Loucy (cell line): Measurements from ENCODE around the gene RSBN1.

Source experiments
- H2AFZ ChIP-seq: fragments of 200-600 bp; sonication (generic); 2 replicates; pipeline ENCODE4 v1.6.0; 2016; ENCODE audit warnings: antibody characterized with exemption, mild to moderate bottlenecking, low read length, moderate library complexity
- H3F3A ChIP-seq: fragments of 200-600 bp; 2 replicates; pipeline ENCODE4 v1.6.0; 2016; ENCODE audit warnings: antibody characterized with exemption, low read depth, mild to moderate bottlenecking
- H3K27me3 ChIP-seq: fragments of 200-600 bp; sonication (generic); 2 replicates; pipeline ENCODE4 v1.6.1; 2014; ENCODE audit warnings: low read length, mild to moderate bottlenecking; ENCODE audit not compliant: insufficient read depth, poor library complexity, severe bottlenecking
- H3K36me3 ChIP-seq: fragments of 200-600 bp; sonication (generic); 2 replicates; pipeline ENCODE4 v1.6.1; 2016; ENCODE audit warnings: low read length; ENCODE audit not compliant: insufficient read depth
- H3K4me1 ChIP-seq: fragments of 200-600 bp; sonication (generic); 2 replicates; pipeline ENCODE4 v1.5.1; 2014; ENCODE audit warnings: low read length, mild to moderate bottlenecking; ENCODE audit not compliant: insufficient read depth, poor library complexity, severe bottlenecking
- H3K4me2 ChIP-seq: fragments of 200-600 bp; sonication (generic); 2 replicates; pipeline ENCODE4 v1.6.0; 2014; ENCODE audit warnings: antibody characterized with exemption, low read length, low read depth, mild to moderate bottlenecking; ENCODE audit not compliant: poor library complexity, severe bottlenecking
- H3K4me3 ChIP-seq: fragments of 200-600 bp; sonication (generic); 2 replicates; pipeline ENCODE4 v1.5.1; 2014; ENCODE audit warnings: low read length, mild to moderate bottlenecking, mixed read lengths; ENCODE audit not compliant: poor library complexity, severe bottlenecking
- H3K79me2 ChIP-seq: fragments of 200-600 bp; sonication (generic); 2 replicates; pipeline ENCODE4 v1.6.1; 2014; ENCODE audit warnings: low read length; ENCODE audit not compliant: insufficient read depth
- H3K9ac ChIP-seq: fragments of 200-600 bp; sonication (generic); 2 replicates; pipeline ENCODE4 v1.6.0; 2014; ENCODE audit warnings: mild to moderate bottlenecking, low read depth, low read length, moderate library complexity; ENCODE audit not compliant: poor library complexity, severe bottlenecking
- H3K9me2 ChIP-seq: fragments of 200-600 bp; sonication (generic); replicated peaks from 2 replicates; pipeline ENCODE4 v1.6.1; 2016; ENCODE audit warnings: low read depth, low read length, mixed read lengths
- H3K9me3 ChIP-seq: fragments of 200-600 bp; sonication (generic); 2 replicates; pipeline ENCODE4 v1.6.1; 2014; ENCODE audit warnings: mild to moderate bottlenecking, antibody characterized with exemption, low read length, low read depth; ENCODE audit not compliant: insufficient read depth
- H4K20me1 ChIP-seq: fragments of 200-600 bp; sonication (generic); 2 replicates; pipeline ENCODE4 v1.6.0; 2014; ENCODE audit warnings: antibody characterized with exemption, low read length, mild to moderate bottlenecking; ENCODE audit not compliant: insufficient read depth, poor library complexity, severe bottlenecking
- EZH2phosphoT487 ChIP-seq: fragments of 200-600 bp; IDR thresholded peaks from 2 replicates; pipeline ENCODE4 v1.6.1; 2018; ENCODE audit warnings: antibody characterized with exemption, mild to moderate bottlenecking, moderate library complexity, borderline replicate concordance
- TF ChIP-seq, protein P1 (sequence below): fragments of 200-600 bp; sonication (generic); conservative IDR thresholded peaks from 2 replicates; pipeline ENCODE4 v1.5.1; 2014; ENCODE audit warnings: mild to moderate bottlenecking, antibody characterized with exemption, low read length

Gene RSBN1

DNA sequence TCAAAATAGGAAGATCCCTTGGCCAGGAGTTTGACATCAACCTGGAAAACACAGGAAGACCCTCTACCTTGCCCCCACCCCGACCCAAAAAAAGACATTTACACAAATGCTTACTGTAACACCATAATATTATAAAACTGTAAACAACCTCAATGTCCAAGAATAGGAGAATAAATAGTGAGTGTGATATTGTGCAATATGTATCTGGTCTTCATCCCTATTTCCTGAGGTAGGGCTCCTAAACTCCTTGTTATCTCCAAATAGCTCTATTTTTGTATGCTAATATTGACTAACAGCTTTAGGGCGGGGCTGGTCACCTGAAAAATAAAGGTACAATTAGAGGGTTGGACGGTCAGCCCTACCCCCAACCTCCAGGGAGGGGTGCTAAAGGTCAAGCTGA, 23.5 kb downstream of the RSBN1 start:
- TF ChIP-seq, protein P1, sequence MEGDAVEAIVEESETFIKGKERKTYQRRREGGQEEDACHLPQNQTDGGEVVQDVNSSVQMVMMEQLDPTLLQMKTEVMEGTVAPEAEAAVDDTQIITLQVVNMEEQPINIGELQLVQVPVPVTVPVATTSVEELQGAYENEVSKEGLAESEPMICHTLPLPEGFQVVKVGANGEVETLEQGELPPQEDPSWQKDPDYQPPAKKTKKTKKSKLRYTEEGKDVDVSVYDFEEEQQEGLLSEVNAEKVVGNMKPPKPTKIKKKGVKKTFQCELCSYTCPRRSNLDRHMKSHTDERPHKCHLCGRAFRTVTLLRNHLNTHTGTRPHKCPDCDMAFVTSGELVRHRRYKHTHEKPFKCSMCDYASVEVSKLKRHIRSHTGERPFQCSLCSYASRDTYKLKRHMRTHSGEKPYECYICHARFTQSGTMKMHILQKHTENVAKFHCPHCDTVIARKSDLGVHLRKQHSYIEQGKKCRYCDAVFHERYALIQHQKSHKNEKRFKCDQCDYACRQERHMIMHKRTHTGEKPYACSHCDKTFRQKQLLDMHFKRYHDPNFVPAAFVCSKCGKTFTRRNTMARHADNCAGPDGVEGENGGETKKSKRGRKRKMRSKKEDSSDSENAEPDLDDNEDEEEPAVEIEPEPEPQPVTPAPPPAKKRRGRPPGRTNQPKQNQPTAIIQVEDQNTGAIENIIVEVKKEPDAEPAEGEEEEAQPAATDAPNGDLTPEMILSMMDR: no peak
- no peak for TF ChIP-seq EZH2phosphoT487
- H2AFZ ChIP-seq: no peak overlapping the region
- H3K36me3 ChIP-seq: peaks cover 27% of the 10 kb centered on the region; the same call in 1 of the 2 replicates
- H3K9me3 ChIP-seq: no peaks in the 10 kb centered on the region
- no peaks in the 10 kb centered on the region for H3K9me2 ChIP-seq
- H3K4me1 ChIP-seq: peaks cover 46% of the 10 kb centered on the region
- no peaks in the 10 kb centered on the region for H3K27me3 ChIP-seq
- H3F3A ChIP-seq: peaks cover 16% of the 10 kb centered on the region
- no peak overlapping the region for H3K9ac ChIP-seq
- peaks cover 45% of the 10 kb centered on the region for H4K20me1 ChIP-seq
- H3K4me2 ChIP-seq: no peak overlapping the region
- peaks cover 88% of the 10 kb centered on the region for H3K79me2 ChIP-seq
- H3K4me3 ChIP-seq: no peak overlapping the region

DNA sequence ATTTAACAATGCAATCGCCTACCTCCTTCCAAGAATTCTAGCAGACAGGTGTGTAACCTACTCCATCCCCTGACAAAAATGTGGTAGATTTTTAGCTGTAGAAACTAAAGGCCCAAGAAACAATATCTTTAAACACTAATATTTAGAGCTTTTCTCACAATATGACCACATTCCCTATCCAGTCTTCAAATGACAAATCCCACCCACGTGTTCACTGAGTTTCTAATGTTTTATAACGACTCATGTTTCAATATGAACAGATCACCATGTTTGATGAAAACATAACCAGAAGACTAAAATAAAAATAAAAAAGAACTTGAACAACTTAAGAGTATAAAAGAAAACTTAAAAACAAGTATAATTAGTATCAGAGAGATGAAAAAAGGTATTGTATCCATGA, 24.6 kb downstream of the RSBN1 start:
- peaks cover 48% of the 10 kb centered on the region for H4K20me1 ChIP-seq
- TF ChIP-seq EZH2phosphoT487: no peak
- TF ChIP-seq, protein P1: no peak
- H3K36me3 ChIP-seq: peaks cover 21% of the 10 kb centered on the region; the same call in 1 of the 2 replicates
- H2AFZ ChIP-seq: no peak overlapping the region
- peaks cover 44% of the 10 kb centered on the region for H3K4me1 ChIP-seq
- H3K9me3 ChIP-seq: no peaks in the 10 kb centered on the region
- peaks cover 10% of the 10 kb centered on the region; the same call in 1 of the 2 replicates for H3F3A ChIP-seq
- H3K79me2 ChIP-seq: peaks cover 88% of the 10 kb centered on the region
- no peak overlapping the region for H3K4me3 ChIP-seq
- no peaks in the 10 kb centered on the region for H3K9me2 ChIP-seq
- H3K4me2 ChIP-seq: no peak overlapping the region
- H3K27me3 ChIP-seq: no peaks in the 10 kb centered on the region
- no peak overlapping the region for H3K9ac ChIP-seq

DNA sequence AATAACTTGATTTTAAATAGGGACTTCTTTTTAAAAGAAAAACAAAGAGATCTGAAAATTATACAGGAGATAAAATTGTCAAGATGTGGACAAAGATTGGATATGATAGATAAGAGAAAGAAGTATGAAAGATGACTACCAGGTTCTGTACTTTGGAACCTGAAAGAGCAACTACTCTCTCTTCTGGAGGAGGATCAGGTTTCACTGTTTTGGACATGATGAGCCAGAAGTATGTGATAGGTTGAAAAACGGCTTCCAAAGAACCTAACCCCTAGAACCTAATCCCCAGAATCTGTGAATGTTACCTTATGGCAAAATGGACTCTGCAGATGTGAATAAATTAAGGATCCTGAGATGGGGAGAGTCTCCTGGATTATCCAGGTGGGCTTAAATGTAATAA, 26.2 kb downstream of the RSBN1 start:
- no peak overlapping the region for H3K4me2 ChIP-seq

More for the DNA sequence above, 26.2 kb downstream of the RSBN1 start:
- no peak for TF ChIP-seq EZH2phosphoT487
- TF ChIP-seq, protein P1: no peak
- Histone ChIP-seq H3K4me1 (peaks cover 44% of the 10 kb centered on the region), H2AFZ (no peak overlapping the region), H3F3A (peaks cover 10% of the 10 kb centered on the region; the same call in 1 of the 2 replicates), H3K9me2 (no peaks in the 10 kb centered on the region), H3K27me3 (no peaks in the 10 kb centered on the region), H3K9ac (no peak overlapping the region), H3K79me2 (peaks cover 90% of the 10 kb centered on the region), H3K36me3 (peaks cover 18% of the 10 kb centered on the region; the same call in 1 of the 2 replicates), H3K4me3 (no peak overlapping the region), H4K20me1 (peaks cover 47% of the 10 kb centered on the region), H3K9me3 (no peaks in the 10 kb centered on the region)
